HG03521 (cell line): Measurements from ENCODE around the gene FIBP.

Experiments used
- ATAC-seq: cut with Tn5 transposase; IDR thresholded peaks from one replicate; pipeline ENCODE4 v1.9.1; 2021; ENCODE audit warnings: mild to moderate bottlenecking, moderate library complexity; ENCODE audit not compliant: unreplicated experiment

Gene FIBP

GRCh38 chr11:65888163-65888814, at the start of gene FIBP:
FIBP (minus strand) TSS chr11:65888471; CDS start chr11:65888418, 53 bp downstream.
- peak; percentile 51 for ATAC-seq

- ATAC-seq, result no peak
These were observed 49.5 kb upstream of the FIBP start for GRCh38 chr11:65937766-65938165.

- ATAC-seq, result no peak
These were observed 45.7 kb upstream of the FIBP start for GRCh38 chr11:65934014-65934413.

- ATAC-seq, result no peak
These were observed 44.3 kb upstream of the FIBP start for GRCh38 chr11:65932558-65932919.

GRCh38 chr11:65931773-65932557, 43.7 kb upstream of the FIBP start:
- ATAC-seq, result no peak

- no peak for ATAC-seq
These were observed 40.4 kb upstream of the FIBP start for GRCh38 chr11:65928667-65929066.

GRCh38 chr11:65927904-65928397, 39.7 kb upstream of the FIBP start:
- ATAC-seq, result peak; percentile 70

- no peak for ATAC-seq
These were observed 37.1 kb upstream of the FIBP start for GRCh38 chr11:65925397-65925796.

- no peak for ATAC-seq
These were observed 34.3 kb upstream of the FIBP start for GRCh38 chr11:65922565-65922964.

- no peak for ATAC-seq
These were observed 33.6 kb upstream of the FIBP start for GRCh38 chr11:65921876-65922275.

- no peak for ATAC-seq
These were observed 32.8 kb upstream of the FIBP start for GRCh38 chr11:65921033-65921555.

- no peak for ATAC-seq
These were observed 32.1 kb upstream of the FIBP start for GRCh38 chr11:65920372-65920802.

- ATAC-seq, result peak; percentile 31
These were observed 31.5 kb upstream of the FIBP start for GRCh38 chr11:65919573-65920371.

- peak; percentile 80 for ATAC-seq
These were observed 30.9 kb upstream of the FIBP start, which contains the start of gene DRAP1 for GRCh38 chr11:65919141-65919572. DRAP1 (plus strand) TSS chr11:65919426; CDS start chr11:65919502, 76 bp downstream.

- peak; percentile 54 for ATAC-seq
These were observed 30.2 kb upstream of the FIBP start, which contains the start of gene C11orf68 for GRCh38 chr11:65918211-65919140. C11orf68 (minus strand) TSS chr11:65919062; CDS start chr11:65919031, 31 bp downstream.

- no peak for ATAC-seq
These were observed 29.4 kb upstream of the FIBP start for GRCh38 chr11:65917434-65918210.

GRCh38 chr11:65917077-65917433, 28.8 kb upstream of the FIBP start:
- no peak for ATAC-seq

- ATAC-seq, result no peak
These were observed 28.1 kb upstream of the FIBP start for GRCh38 chr11:65916391-65916790.

GRCh38 chr11:65915821-65916251, 27.6 kb upstream of the FIBP start:
- no peak for ATAC-seq
